ENCODE measurements around the gene SRSF5. TPM values are rescaled to one million over a fixed set of nuclear protein-coding genes. Genes with fewer than 3 reads are reported as not detected.

Gene SRSF5
- total and polyA plus RNA-seq, 2 of the 13 experiments (the other 11 are each of a cell fraction or from before 2014, with no cell fraction given), result 189 to 277 TPM

DNA sequence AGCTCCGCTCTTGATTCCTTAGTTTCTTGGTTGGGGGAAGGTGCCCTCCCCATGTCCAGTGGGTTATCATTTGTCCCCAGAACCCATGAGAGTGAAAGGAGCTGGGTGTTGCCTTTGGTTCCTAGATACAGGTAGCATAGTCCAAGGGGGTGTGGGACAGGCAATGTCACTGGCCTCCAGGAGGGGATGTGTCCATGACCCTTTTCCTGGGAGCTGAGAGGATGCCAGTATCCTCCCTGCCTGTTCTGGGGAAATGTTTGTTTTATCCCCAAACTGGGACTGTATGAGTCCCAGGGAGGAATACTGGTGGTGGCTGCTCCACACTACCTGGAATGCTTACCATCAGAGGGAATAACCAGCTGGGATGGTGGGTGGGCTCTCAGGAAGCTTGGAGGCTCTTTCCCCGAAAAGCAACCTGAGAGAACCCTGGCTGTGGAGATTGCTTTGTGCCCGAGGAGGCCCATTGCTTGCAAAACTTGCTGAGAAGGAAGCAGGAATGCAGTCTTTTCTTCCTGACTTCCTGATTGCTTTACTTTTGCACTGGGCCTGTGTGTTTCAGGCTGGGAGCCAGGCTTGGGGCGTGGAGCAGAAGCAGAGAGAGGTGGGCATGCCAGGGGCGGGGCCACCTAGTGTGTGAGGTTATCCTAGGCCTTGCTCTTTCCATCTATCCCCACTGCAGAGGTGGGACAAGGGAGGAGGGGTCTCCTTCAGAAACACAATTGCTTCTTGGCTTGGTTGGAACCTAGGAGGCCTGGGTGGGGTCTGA, 30.8 kb downstream of the SRSF5 start:
- H3K4me3 ChIP-seq (replicated peaks in 1 of 3; ENCODE audit: insufficient read depth in 1 of 3, low read depth in 2 of 3, low read length in 3 of 3), result 0 out of 6 replicates have a peak overlapping the region, but pooled peaks of 1 of the 3 experiments have one; percentile 9
- WGBS (ENCODE audit: low lambda C conversion rate), result 38% methylated on average over 5 of the region's 5 CpGs

More for the DNA sequence above, 30.8 kb downstream of the SRSF5 start:
- CTCF ChIA-PET (ENCODE audit: low intra/inter-chr PET ratio, low total read pairs), result no interaction called here
- in situ Hi-C loops (cut with HindIII; ENCODE audit: extremely low pct_ligation_motif_present, low pct_unique_long_range_greater_than_20kb) (no loop called here), intact Hi-C loops (cut with micrococcal nuclease; ENCODE audit: unreplicated experiment) (no loop called here)
- Histone ChIP-seq H2AFZ (ENCODE audit: low read length) (no peak overlapping the region), H3K36me3 (replicated peaks in 1 of 2; ENCODE audit: control insufficient read depth in 1 of 2, insufficient read depth in 2 of 2, low read length in 2 of 2) (no peaks in the 10 kb centered on the region), H3K9me3 (ENCODE audit: low read length) (no peaks in the 10 kb centered on the region), H3K79me2 (ENCODE audit: insufficient read depth, low read length) (no peaks in the 10 kb centered on the region), H3K4me1 (ENCODE audit: insufficient read depth, low read length) (peaks cover 66% of the 10 kb centered on the region), H3K4me2 (ENCODE audit: low read depth, low read length) (peak overlapping the region; percentile 48), H4K20me1 (ENCODE audit: insufficient read depth, low read length) (no peaks in the 10 kb centered on the region), H3K27ac (ENCODE audit: extremely low read length, insufficient read depth, low read length) (peak overlapping the region; percentile 25), H3K27me3 (ENCODE audit: control insufficient read depth in 1 of 2, insufficient read depth in 2 of 2, low read length in 2 of 2) (no peaks in the 10 kb centered on the region), H3K9ac (ENCODE audit: insufficient read depth, low read depth, low read length) (no peak overlapping the region)
- no peak for TF ChIP-seq TOE1 (CRISPR knock-in tag; IDR thresholded peaks at IDR 0.05)
- TF ChIP-seq RARA (CRISPR knock-in tag; IDR thresholded peaks at IDR 0.05), result no peak
- TF ChIP-seq ZNF33B (CRISPR knock-in tag; IDR thresholded peaks at IDR 0.05), result 0 out of 2 replicates have a peak, but pooled peaks have one; percentile 43
- TF ChIP-seq LCORL (IDR thresholded peaks at IDR 0.05), result no peak
- TF ChIP-seq LCORL (CRISPR knock-in tag; IDR thresholded peaks at IDR 0.05), result 0 out of 2 replicates have a peak, but pooled peaks have one; percentile 39
- no peak for TF ChIP-seq CTCF (CRISPR knock-in tag; IDR thresholded peaks at IDR 0.05)
- 0 out of 2 replicates have a peak, but pooled peaks have one; percentile 3 for TF ChIP-seq ZNF292 (CRISPR knock-in tag; IDR thresholded peaks at IDR 0.05; ENCODE audit: borderline replicate concordance, low read depth)
- 0 out of 2 replicates have a peak, but pooled peaks have one; percentile 58 for TF ChIP-seq ZNF451 (CRISPR knock-in tag; IDR thresholded peaks at IDR 0.05)
- ATAC-seq, result peak; percentile 45
- no TSS peak for BruUV-seq (replicated peaks)
- POLR2A ChIA-PET, result interaction anchor here (1.4 to 3.5 kb wide), 4 partner anchors 11 to 30 kb away, joined by 6 to 18 read pairs (median 13); partner anchors contain the start of gene SRSF5
- no peak for DNase-seq (ENCODE audit: low spot score)
- peak; percentile 39 for FAIRE-seq

All from HepG2 (cell line).